ENCODE data around the gene P2RY2. TPM values are rescaled to one million over a fixed set of nuclear protein-coding genes. Genes with fewer than 3 reads are reported as not detected.
A peak's percentile ranks its signal among the peaks of the same experiment; 100 is the strongest.

The P2RY2 gene
- total RNA-seq, 2 experiments from 2014 or later = not detected

GRCh38 chr11:73271936-73272679, 54.0 kb downstream of the P2RY2 start, which contains the start of gene P2RY6:
P2RY6 (plus strand) TSS chr11:73272338; CDS start chr11:73296519, 24,181 bp downstream.
- no peak for DNase-seq (ENCODE audit: low spot score)
- H3K4me3 ChIP-seq (ENCODE audit: low read depth, low read length, poor library complexity, severe bottlenecking) = no peak within 1 kb of the TSS
- H3K27ac ChIP-seq (ENCODE audit: low read depth, low read length, poor library complexity, severe bottlenecking) = no peak within 1 kb of the TSS
- no peaks in the 10 kb centered on the region for H3K79me2 ChIP-seq (ENCODE audit: insufficient read depth, low read depth, low read length)
- H4K20me1 ChIP-seq (ENCODE audit: insufficient read depth, low read length) = no peaks in the 10 kb centered on the region
- TF ChIP-seq EZH2phosphoT487 (IDR thresholded peaks at IDR 0.05; ENCODE audit: borderline replicate concordance, low read depth, low read length) (no peak), CTCF (conservative IDR thresholded peaks at IDR 0.05; ENCODE audit: low read length) (no peak)
- H3K36me3 ChIP-seq (ENCODE audit: insufficient read depth, low read length) = no peaks in the 10 kb centered on the region
- peak within 1 kb of the TSS; percentile 27 for H3K4me2 ChIP-seq (ENCODE audit: low read length)
- no TSS peak for BruUV-seq (replicated peaks)
- ChIA-PET CTCF (ENCODE audit: unreplicated experiment) (no interaction called here), POLR2A (interaction anchor here (1.7 kb wide), 1 partner anchor 10 kb away, joined by 3 read pairs; no protein-coding TSS in a partner anchor)
- no peaks in the 10 kb centered on the region for H3K9me2 ChIP-seq (ENCODE audit: insufficient read depth, low read length)
- intact Hi-C loops (cut with micrococcal nuclease; ENCODE audit: unreplicated experiment) = no loop called here
- no peaks in the 10 kb centered on the region for H3K9me3 ChIP-seq (ENCODE audit: low read length)
- peak within 1 kb of the TSS; percentile 38; the same call in 1 of the 2 replicates for H2AFZ ChIP-seq (ENCODE audit: low read length)
- peaks cover 26% of the 10 kb centered on the region for H3K4me1 ChIP-seq (ENCODE audit: insufficient read depth, low read length, poor library complexity, severe bottlenecking)

- Histone ChIP-seq H3K79me2 (ENCODE audit: insufficient read depth, low read depth, low read length) (no peaks in the 10 kb centered on the region), H3K9me3 (ENCODE audit: low read length) (no peaks in the 10 kb centered on the region), H3K4me2 (ENCODE audit: low read length) (no peak overlapping the region), H3K4me3 (ENCODE audit: low read depth, low read length, poor library complexity, severe bottlenecking) (no peak overlapping the region), H3K36me3 (ENCODE audit: insufficient read depth, low read length) (no peaks in the 10 kb centered on the region), H3K27ac (ENCODE audit: low read depth, low read length, poor library complexity, severe bottlenecking) (no peak overlapping the region), H2AFZ (ENCODE audit: low read length) (no peak overlapping the region), H3K4me1 (ENCODE audit: insufficient read depth, low read length, poor library complexity, severe bottlenecking) (peaks cover 26% of the 10 kb centered on the region), H3K9me2 (ENCODE audit: insufficient read depth, low read length) (no peaks in the 10 kb centered on the region), H4K20me1 (ENCODE audit: insufficient read depth, low read length) (no peaks in the 10 kb centered on the region)
- TF ChIP-seq EZH2phosphoT487 (IDR thresholded peaks at IDR 0.05; ENCODE audit: borderline replicate concordance, low read depth, low read length) = no peak
- TF ChIP-seq CTCF (conservative IDR thresholded peaks at IDR 0.05; ENCODE audit: low read length) = no peak
- POLR2A ChIA-PET = interaction anchor here (1.7 kb wide), 1 partner anchor 9 kb away, joined by 3 read pairs; no protein-coding TSS in a partner anchor
- DNase-seq (ENCODE audit: low spot score) = no peak
- intact Hi-C loops (cut with micrococcal nuclease; ENCODE audit: unreplicated experiment) = no loop called here
- BruUV-seq (replicated peaks) = no TSS peak
- CTCF ChIA-PET (ENCODE audit: unreplicated experiment) = no interaction called here
Observed at GRCh38 chr11:73272680-73273038, 54.6 kb downstream of the P2RY2 start.

All from OCI-LY7 (cell line).